Mucosa of gallbladder (tissue), 1 donor: ENCODE results near the gene C11orf21. TPM values are rescaled to one million over a fixed set of nuclear protein-coding genes. Genes with fewer than 3 reads are reported as not detected.

Experiments
- DNase-seq: peaks from one replicate; pipeline ENCODE4 v3.0.0-alpha.2; 2020; ENCODE audit warnings: low spot score
- total RNA-seq: library from RNA; stranded (reverse); gene quantifications from one replicate; pipeline ENCODE4 v1.2.1, GENCODE V29; 2021
- donor health status: DM: no; HTN: no; CAD: no.

Gene C11orf21
- total RNA-seq, 1 donor from 2014 or later = 1.6 TPM

DNA sequence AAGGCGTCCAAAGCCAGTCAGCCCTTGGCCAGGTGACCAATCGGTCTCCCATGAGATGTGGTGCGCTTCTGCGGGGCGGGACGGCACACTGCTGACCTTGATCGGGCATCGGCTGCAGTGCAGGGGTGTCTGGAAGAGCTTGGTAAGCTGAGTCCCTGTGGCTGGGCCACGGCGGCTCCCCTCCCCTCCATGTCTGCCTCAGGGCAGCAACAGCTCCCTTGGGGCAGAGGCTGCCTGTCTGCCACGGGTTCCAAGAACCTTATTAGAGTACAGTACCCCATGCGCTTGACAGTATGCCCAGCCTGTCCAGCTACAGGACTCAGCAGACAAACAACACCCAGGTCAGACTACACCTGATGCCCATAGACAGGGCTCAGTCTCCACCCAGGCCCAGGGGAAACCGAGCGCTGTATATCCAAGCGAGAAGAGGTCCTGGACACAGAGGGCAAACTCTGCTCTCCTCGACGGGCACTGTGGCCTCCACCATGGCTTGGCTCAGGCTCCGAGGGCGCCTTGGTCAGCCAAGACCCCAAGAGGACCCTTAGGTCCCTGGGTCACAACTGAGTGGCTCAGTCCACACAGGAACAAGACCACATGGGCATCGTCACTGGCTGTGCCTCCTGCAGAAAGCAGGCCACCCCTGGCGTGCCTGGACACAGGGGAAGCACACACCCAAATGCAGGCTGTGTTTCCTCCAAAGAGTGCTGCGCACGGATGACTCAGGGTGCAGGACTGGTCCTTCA is 19.0 kb upstream of the C11orf21 start:
- no peak for DNase-seq

DNA sequence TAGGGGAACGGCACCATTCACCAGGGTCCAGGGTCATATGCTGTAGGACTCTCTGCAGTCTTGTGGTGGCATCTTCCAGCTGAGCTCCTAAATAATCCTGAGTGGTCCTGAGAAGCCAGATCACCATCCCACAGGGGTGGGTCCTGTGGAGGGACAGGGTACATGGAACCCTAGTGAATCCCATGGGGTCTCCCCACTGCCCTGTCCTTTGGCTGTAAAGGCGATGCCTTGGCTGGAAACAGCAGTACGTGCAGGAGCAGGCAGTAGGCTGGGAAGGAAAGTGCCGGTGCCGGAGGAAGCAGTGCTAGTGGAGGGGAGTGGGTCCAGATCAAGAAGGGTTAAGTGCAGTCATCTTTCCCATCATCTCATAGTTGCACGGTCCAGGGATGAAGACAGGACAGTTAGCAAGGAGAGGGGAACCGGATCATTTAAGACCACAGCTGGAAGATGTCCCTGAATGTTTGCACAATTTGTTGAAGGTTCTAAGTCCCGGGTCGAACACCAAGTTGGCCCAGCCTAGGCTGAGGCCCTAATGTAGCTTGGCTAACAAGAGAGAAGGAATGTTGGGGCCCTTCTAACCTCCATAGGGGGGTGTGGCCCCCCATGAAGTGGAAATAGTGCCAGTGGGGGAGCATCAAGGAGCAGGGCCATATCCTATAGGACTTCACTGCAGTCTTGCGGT is 18.2 kb upstream of the C11orf21 start:
- DNase-seq = no peak

DNA sequence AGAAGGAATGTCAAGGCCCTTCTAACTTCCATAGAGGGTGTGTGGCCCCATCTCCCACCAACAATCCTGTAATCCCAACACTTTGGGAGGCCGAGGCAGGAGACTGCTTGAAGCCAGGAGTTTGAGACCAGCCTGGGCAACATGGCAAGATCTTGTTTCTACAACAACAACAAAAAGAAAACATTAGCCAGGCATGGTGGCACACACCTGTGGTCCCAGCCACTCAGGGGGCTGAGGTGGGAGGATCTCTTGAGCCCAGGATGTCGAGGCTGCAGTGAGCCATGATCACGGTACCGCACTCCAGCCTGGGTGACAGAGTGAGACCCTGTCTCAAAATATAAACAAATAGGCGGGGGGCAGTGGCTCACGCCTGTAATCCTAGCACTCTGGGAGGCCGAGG is 17.0 kb upstream of the C11orf21 start:
- no peak for DNase-seq

DNA sequence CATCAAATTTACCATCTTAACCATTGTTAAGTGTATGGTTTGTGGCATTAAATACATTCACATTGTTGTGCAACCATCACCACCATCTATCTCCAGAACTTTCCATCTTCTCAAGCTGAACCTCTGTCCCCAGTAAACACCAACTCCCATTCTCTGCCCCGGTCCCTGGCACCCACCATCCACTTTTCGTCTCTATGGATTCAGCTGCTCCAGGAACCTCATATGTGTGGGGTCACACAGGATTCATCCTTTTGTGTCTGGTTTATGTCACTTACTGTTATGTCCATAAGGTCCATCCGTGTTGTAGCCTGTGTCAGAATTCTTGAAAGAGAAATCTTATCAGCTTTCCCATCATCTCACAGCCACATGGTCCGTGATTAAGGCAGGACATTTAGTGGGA is 16.4 kb upstream of the C11orf21 start:
- DNase-seq = no peak

DNA sequence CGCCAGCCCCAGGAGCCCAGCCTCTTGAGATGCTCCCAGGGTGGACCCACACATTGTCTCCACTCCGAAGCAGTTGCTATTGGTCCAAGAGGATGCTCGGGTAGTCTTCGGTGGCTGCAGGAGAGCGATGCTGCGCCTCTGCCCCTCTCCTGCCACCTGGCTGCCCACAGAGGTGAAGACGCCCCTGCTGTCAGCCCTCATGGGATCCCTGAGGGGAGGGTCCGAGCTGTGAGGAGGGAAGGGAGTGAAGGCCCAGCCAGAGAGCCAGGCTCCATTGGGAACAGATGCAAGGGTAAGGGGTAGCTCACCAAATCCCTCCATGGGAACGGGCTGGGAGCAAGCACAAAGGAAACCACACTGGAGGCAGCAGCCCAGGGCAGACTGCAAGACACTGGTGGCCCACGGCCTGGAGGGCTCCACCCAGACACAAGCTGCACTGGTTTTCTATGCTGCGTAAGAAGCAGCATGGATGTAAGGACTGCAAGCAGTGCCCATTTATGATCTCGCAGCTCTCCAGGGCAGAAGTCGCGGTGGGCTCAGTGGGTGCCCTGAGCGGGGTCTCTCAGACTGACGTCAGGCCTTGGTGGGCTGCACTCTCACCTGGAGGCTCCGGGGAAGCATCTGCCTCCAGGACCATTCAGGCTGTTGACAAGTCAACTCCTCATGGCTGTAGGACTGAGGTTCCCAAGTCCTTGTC is 15.8 kb upstream of the C11orf21 start:
- no peak for DNase-seq

DNA sequence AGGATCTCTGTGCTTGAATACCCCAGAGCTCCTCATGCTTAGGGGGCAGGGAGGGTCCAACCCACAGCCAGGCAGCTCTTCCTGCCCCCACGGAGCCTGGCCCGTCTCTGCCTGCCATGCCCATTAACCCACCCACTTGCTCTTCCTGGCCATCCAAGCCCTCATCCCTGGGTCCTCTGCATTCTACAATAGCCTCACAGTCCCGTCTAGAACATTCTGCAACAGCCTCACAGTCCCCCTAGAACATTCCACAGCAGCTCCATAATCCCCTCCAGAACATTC is 15.2 kb upstream of the C11orf21 start:
- no peak for DNase-seq

DNA sequence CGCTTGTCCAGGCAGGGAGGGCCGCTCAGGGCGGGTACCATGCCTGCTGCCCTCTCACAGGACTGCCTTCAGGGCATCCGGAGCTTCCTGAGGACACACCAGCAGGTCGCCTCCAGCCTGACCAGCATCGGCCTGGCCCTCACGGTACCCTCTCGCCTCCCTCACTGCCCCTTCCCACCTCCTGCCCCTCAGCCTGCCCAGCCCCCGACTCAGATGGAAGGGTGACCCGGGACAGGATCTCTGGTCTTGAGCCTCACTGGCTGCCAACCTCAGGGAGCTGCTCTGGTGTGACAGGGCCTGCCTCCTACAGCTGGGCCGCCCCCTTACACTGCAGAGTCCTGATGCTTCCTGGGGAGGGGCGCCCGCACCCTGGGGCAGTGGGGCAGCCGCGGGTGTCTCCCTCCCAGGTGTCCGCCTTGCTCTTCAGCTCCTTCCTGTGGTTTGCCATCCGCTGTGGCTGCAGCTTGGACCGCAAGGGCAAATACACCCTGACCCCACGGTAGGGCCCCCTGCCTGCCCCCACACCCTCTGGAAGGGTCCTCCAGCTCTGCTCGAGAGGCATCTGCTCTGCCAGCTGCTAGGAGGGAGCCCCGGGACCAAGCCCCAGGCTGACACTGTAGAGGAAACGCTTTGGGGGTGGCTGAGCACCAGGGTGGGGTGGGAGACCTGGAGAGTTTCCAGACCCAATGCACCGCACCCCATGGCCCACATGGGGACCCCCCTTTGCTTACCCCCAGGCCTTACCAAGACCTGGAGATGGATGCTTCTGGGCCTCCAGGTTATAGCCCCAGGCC is 14.6 kb upstream of the C11orf21 start:
- DNase-seq = no peak

DNA sequence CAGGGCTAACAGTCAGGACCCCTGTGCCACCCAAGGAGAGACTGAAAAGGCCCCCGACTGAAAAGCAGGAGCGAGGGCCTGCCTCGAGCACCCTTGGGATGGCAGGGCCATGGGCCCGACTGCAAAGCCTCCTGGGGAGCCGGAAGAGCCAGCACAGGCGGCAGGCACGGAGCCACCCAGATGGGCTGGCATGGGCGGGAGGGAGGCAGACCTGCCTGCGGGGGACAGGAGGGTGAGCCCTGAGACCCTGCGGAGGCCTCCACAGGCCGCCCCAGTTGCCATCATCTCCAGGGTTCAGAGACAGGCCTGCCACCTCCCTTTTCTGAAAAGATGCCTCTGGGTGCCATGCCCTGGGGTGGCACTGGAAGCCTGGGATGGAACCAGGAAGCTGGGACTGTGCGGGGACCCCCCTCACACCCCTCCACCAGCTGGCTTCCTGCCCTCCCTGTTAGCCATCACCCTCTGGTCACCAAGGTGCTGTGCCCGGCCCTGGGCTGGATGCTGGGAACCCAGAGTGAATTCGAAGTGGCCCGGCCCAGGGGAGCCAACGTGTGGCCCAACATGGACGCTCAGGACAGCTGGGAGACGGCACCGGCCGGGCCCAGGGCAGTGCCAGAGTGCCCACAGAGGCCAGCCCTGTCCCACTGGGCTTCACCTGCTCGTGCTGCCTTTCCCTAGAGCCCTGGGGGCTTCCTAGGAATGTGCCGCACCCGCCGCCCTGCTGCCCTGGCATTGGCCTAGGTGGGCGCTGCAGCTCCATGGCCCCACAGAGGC is 13.9 kb upstream of the C11orf21 start:
- DNase-seq = no peak

DNA sequence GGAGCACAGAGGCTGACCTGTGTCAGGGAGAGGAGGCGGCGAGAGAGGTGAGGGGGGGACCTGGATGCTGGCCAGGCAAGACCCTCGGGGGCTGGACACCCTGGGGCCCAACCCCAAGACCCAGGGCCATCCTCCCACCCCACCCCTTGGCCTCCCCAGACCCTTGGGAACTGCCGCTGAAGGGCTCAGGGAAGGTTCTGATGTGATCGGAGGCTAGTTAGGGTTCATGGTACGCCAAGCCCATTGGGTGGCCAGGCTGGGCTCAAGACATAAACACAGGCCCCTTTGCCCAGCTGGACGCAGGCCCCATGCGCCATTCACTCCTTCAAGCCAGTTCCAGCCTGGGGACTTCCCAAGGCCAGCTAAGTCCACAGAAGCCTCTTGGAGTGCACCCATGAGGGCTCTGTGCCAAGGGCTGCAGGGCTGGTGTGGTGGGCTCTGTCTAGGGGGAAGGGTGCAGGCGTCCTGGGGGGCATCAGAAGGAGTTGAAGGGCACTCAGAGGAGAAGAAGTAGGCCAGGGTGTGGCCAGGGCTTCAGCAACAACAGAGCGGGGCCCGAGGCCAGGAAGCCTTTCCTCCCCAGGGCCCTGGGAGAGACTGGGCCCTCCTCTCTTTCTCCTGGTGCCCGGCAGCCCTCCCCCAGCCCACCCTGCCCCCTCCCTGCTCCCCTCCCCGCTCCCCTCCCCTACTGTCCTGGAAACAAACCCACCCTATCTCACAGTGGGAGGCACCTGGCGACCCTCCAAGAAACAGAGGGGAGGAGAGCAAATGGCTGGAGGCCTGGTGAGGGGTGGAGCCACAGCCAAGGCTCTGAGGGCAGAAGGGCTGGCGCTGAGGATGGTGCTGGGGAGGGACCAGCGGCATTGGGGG is 13.0 kb upstream of the C11orf21 start:
- DNase-seq = peak; percentile 72

DNA sequence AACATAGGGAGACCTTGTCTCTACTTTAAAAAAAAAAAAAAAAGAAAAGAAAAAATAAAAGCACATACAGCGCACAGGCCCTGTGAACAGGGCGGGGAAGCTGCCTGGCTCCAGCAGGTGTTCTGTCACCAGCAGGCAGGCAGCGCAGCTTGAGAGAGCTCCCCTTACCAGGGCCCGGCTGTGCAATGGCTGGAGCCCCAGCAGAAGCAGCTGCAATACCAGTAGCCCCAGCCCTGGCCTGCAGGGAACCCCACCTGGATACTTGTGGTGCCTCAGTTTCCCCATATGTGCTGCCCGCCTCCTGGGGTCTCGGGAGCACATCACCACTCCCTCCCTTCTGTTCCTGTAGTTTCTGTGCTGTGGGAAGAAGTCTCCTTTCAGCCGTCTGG is 12.4 kb upstream of the C11orf21 start:
- DNase-seq = no peak

DNA sequence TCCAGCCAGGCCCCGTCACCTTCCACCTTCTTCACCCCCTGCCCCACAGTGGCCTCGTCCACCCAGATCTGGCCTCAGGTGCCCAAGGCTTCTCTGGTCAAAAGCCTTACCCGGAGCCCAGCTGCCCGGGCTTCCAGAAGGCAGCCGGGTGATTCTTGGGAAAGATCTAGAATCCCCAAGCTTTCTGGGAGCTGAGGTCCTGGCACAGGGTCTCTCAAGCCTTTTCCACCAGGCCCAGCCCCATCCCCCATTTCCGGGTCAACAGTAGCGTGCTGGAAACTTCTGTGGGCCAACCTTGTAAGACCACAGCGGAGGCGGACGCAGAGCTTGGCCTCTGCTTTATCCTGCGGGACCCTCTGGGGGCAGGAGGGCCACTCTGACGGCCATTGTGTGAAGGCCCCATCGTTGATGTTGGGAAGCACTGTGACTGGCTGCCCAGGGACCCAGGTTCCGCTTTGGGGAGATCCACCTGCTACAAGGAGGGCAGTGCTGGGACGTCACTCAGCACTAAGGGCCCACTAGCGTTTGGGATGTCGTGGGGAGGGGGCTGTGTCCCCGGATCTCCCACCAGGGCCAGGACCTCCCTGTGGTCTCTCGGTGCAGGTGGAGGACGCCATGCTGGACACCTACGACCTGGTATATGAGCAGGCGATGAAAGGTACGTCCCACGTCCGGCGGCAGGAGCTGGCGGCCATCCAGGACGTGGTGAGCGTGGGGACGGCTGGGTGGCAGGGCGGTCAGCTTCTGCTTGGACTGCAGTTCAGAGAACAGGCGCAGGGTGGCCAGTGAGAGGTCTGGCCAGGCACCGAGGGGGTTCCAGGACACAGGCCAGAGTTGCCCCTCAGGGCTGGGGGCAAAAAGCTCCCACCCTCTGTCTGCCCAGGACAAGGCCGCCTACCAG is 11.6 kb upstream of the C11orf21 start:
- no peak for DNase-seq

DNA sequence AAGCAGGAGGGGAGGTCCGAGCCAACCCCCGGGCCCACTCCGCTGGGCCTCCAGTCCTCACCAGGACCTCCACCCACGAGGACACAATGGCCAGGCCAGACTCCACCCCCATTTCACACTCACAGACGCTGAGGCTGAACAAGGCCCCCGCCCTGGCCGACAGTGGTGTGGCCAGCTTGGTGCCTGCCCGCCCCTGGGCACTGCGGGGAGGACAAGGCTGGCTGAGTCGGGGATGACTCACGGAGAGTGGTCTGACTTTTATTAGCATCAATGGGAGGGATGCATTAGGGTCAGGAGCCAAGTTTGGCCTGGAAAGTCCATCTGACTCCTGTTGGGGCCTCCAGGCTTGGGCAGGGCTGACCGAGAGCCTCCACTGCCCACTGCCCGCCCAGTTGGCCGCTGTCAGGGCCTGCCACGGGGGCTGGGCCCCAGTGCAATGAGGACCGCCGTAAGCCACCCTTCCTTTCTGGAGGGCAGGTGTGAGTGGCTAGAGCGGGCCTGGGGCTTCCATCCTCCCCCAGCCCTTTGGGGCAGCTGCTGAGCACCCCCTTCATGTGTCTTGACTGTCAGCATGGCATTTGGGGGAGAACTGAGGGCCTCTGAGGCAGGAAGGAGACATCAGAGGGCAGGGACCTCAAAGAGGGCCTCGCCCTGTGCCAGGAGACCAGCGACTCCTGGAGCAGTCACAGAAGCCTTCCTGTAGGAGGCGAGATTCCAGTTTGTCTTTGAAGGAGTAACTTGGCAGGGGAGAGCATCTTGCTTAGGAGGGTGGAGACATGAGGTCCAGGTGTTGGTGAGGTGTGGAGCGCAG is 10.7 kb upstream of the C11orf21 start:
- DNase-seq = no peak

DNA sequence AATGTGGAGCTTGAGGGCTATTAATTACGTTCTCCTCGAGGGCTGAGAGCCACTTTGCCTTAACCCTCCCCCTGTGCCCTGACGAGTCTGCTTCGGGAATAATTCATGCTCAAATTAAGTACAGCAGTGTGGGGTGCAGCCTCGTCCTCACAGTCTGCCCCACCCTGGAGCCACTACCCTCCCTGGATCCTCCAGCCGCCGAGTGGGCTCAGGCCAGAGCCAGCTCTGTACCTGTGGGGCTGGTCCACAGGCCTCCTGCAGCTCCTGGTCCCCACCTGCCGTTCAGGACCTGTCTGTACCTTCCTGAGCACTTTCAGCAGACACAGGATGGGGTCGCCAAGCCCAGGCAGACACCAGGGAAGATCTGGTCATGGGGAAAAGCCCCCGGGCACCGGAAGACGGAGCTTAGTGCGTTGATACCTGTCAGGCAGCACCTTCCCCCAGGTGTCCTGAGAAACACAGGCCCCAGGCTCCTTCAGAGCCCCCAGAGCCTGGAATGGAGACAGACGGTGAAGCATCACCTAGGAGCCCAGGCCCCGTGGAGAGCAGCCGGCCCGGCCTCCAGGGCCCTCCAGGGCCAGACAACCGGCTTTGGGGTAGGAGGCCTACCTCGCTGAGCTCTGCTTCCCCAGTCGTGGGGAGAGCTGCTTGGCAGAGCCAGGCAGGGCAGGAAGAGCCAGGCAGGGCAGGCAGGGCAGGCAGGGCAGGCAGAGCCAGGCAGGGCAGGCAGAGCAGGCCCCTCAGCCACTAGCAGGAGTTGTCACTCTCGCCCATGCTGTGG is 9.8 kb upstream of the C11orf21 start:
- DNase-seq = no peak

DNA sequence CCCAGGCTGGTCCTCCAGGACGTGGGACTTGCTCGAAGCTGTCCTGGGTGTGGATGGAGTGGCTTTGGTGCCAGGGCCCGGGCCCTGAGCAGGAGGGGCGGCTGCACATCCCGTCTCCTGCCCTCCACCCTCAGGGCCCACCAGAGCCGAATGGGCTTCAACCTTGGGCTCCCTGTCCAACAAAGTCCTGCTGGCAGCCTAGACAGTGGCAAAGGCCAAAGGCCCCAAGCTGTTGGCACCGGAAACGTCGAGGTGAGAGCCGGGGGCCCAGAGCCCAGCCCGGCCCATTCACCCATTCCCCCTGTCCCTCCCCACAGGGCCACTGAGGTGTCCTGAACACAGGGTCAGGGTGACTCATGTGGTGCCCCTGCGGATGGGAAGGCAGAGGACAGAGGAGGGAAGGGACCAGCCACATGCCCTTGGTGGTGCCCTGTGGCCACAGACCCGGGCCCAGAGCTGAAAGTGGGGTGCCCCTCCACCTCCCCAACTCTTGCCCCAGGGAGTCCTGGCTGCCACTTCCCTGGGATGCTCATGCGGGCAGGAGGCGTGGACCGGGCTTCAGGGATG is 9.2 kb upstream of the C11orf21 start:
- DNase-seq = no peak

DNA sequence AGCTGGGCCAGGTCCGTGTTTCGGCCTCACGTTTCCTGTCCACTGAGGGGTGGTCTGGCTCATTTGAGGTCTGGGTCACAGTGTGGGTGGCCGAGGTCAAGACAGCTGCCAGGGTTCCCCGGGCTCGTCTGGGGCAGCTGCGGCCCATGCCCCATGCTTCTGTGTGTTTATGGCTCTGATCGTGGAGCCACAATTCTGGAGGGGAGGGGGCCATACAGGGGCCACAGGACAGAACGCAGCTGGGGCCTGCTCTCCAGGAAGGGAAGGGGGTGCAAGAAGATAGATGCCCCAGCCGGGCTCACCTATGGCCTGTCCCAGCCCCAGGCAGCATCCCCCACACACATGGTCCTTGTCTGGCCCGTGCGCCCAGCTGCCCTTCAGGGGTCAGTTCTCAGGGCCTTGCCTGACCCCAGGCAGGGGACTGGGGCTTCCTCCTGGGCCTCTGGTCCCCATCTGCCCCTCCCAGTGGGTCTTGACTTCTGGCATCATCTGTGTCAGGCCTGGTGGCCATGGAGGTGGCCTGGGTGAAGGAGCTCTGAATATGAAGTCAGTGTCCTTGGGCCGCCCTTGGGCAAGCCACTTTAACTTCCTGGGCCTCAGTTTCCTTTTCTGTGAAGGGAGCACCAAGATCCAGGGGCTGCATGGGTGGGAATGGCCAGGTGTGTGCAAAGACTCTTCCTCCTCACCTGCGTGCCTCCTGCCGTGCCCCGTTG is 8.5 kb upstream of the C11orf21 start:
- DNase-seq = no peak

DNA sequence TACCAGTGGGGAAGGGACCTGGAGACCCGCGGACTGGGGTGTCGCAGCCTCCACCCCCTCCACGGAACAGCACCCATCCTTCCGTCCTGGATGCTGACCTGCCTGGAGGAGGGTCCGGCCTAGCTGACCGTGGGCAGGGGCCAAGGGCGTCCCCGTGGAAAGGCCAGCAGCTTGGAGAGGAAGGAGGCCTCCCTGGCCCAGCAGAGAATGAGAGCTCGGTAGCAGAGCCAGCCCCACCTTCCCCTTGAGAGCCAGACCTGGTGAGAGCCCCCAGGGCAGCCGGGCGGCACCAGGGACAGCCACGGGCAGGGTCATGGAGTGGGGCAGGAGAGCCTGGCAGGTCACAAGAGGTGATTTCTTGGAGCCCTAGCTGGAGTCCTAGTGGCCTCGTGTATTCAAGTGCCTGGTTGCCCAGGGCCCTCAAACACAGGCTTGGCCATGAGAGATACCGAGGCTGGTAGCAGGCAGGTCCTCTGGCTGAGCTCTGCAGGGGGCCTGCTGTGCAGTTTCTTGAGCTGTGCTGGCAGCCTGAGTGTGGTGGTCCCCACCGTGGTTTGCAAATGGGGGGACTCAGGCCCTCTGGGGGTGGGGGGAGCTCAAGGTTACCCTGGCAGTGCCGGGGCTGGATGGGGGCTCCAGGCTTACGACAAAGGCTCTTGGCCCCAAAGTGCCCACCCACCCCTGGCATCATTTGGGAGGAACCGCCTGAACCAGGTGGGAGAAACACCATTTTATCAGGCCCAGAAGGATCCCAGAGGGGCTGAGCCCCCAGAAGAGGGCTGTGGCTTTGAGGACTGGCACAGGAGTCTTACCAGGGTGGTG is 7.7 kb upstream of the C11orf21 start:
- DNase-seq = no peak
